ENCODE results near the gene CNIH3.

DNA sequence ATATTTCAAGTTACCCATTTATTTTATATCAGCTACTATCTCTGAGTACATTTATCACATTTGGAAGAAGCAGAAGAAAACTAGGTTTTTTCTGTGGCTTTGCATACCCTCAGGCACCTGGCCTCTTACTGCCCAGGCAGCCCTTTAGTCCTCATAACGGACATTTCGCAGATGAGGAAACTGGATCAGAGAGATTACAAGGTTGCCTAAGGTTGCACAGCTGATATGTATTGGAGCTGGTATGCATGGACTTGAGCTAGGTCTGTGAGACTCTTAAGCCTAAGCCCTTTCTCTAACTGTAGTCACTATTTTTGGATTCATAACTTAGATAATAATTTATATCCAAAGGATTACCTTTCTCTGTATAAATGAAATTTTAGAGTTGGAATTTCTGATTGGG is 4.0 kb downstream of the CNIH3 start:
- TF ChIP-seq POLR2AphosphoS5 (IDR thresholded peaks at IDR 0.05; ENCODE audit: low read depth, low read length) (no peak), TCF7L2 (IDR thresholded peaks at IDR 0.05; ENCODE audit: low read depth, low read length) (no peak), SIN3A (IDR thresholded peaks at IDR 0.05; ENCODE audit: borderline replicate concordance, insufficient read depth, low read depth, low read length) (no peak)
- TF ChIP-seq, protein P1, sequence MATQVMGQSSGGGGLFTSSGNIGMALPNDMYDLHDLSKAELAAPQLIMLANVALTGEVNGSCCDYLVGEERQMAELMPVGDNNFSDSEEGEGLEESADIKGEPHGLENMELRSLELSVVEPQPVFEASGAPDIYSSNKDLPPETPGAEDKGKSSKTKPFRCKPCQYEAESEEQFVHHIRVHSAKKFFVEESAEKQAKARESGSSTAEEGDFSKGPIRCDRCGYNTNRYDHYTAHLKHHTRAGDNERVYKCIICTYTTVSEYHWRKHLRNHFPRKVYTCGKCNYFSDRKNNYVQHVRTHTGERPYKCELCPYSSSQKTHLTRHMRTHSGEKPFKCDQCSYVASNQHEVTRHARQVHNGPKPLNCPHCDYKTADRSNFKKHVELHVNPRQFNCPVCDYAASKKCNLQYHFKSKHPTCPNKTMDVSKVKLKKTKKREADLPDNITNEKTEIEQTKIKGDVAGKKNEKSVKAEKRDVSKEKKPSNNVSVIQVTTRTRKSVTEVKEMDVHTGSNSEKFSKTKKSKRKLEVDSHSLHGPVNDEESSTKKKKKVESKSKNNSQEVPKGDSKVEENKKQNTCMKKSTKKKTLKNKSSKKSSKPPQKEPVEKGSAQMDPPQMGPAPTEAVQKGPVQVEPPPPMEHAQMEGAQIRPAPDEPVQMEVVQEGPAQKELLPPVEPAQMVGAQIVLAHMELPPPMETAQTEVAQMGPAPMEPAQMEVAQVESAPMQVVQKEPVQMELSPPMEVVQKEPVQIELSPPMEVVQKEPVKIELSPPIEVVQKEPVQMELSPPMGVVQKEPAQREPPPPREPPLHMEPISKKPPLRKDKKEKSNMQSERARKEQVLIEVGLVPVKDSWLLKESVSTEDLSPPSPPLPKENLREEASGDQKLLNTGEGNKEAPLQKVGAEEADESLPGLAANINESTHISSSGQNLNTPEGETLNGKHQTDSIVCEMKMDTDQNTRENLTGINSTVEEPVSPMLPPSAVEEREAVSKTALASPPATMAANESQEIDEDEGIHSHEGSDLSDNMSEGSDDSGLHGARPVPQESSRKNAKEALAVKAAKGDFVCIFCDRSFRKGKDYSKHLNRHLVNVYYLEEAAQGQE (IDR thresholded peaks at IDR 0.05; ENCODE audit: insufficient read depth in 1 of 2, low read depth in 2 of 2, low read length in 1 of 2): no peak
- TF ChIP-seq, protein P2, sequence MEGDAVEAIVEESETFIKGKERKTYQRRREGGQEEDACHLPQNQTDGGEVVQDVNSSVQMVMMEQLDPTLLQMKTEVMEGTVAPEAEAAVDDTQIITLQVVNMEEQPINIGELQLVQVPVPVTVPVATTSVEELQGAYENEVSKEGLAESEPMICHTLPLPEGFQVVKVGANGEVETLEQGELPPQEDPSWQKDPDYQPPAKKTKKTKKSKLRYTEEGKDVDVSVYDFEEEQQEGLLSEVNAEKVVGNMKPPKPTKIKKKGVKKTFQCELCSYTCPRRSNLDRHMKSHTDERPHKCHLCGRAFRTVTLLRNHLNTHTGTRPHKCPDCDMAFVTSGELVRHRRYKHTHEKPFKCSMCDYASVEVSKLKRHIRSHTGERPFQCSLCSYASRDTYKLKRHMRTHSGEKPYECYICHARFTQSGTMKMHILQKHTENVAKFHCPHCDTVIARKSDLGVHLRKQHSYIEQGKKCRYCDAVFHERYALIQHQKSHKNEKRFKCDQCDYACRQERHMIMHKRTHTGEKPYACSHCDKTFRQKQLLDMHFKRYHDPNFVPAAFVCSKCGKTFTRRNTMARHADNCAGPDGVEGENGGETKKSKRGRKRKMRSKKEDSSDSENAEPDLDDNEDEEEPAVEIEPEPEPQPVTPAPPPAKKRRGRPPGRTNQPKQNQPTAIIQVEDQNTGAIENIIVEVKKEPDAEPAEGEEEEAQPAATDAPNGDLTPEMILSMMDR (IDR thresholded peaks at IDR 0.05): no peak
